ENCODE data around the gene B3GAT1. TPM values are rescaled to one million over a fixed set of nuclear protein-coding genes. Genes with fewer than 3 reads are reported as not detected.

The B3GAT1 gene
- total and polyA plus RNA-seq, 2 of the 13 experiments (the other 11 are each of a cell fraction or from before 2014, with no cell fraction given) = not detected

GRCh38 chr11:134395002-134395401 is 17.0 kb downstream of the B3GAT1 start:
- no peak overlapping the region for H3K4me3 ChIP-seq (replicated peaks in 1 of 3; ENCODE audit: insufficient read depth in 1 of 3, low read depth in 2 of 3, low read length in 3 of 3)
- no peak overlapping the region for H2AFZ ChIP-seq (ENCODE audit: low read length)
- H3K9me3 ChIP-seq (ENCODE audit: low read length) = no peaks in the 10 kb centered on the region
- WGBS (ENCODE audit: low lambda C conversion rate) = 37% methylated on average over 12 of the region's 12 CpGs
- CTCF ChIA-PET (ENCODE audit: low intra/inter-chr PET ratio, low total read pairs) = no interaction called here
- ATAC-seq (no peak), FAIRE-seq (no peak), DNase-seq (ENCODE audit: low spot score) (no peak)
- no peak overlapping the region for H3K4me2 ChIP-seq (ENCODE audit: low read depth, low read length)
- POLR2A ChIA-PET = no interaction called here
- no peak overlapping the region for H3K9ac ChIP-seq (ENCODE audit: insufficient read depth, low read depth, low read length)
- H3K4me1 ChIP-seq (ENCODE audit: insufficient read depth, low read length) = no peaks in the 10 kb centered on the region
- no peak overlapping the region for H3K27ac ChIP-seq (ENCODE audit: extremely low read length, insufficient read depth, low read length)
- no peaks in the 10 kb centered on the region for H3K36me3 ChIP-seq (replicated peaks in 1 of 2; ENCODE audit: control insufficient read depth in 1 of 2, insufficient read depth in 2 of 2, low read length in 2 of 2)
- TF ChIP-seq ZNF800 (CRISPR knock-in tag; IDR thresholded peaks at IDR 0.05) = no peak
- in situ Hi-C loops (cut with HindIII; ENCODE audit: extremely low pct_ligation_motif_present, low pct_unique_long_range_greater_than_20kb) (no loop called here), intact Hi-C loops (cut with micrococcal nuclease; ENCODE audit: unreplicated experiment) (no loop called here)
- H4K20me1 ChIP-seq (ENCODE audit: insufficient read depth, low read length) = no peaks in the 10 kb centered on the region
- H3K79me2 ChIP-seq (ENCODE audit: insufficient read depth, low read length) = no peaks in the 10 kb centered on the region
- no TSS peak for BruUV-seq (replicated peaks)
- peaks cover 2 to 42% of the 10 kb centered on the region in 2 experiments; a peak in 4 of 5 replicates for H3K27me3 ChIP-seq (ENCODE audit: control insufficient read depth in 1 of 2, insufficient read depth in 2 of 2, low read length in 2 of 2)

GRCh38 chr11:134394311-134394710 is 17.7 kb downstream of the B3GAT1 start:
- FAIRE-seq = no peak
- 25% methylated on average over 2 of the region's 10 CpGs for WGBS (ENCODE audit: low lambda C conversion rate)
- no peak overlapping the region for H3K4me2 ChIP-seq (ENCODE audit: low read depth, low read length)
- no TSS peak for BruUV-seq (replicated peaks)
- no peaks in the 10 kb centered on the region for H3K36me3 ChIP-seq (replicated peaks in 1 of 2; ENCODE audit: control insufficient read depth in 1 of 2, insufficient read depth in 2 of 2, low read length in 2 of 2)
- no peak for ATAC-seq
- no peaks in the 10 kb centered on the region for H3K9me3 ChIP-seq (ENCODE audit: low read length)
- peaks cover 2 to 38% of the 10 kb centered on the region in 2 experiments; a peak in 4 of 5 replicates for H3K27me3 ChIP-seq (ENCODE audit: control insufficient read depth in 1 of 2, insufficient read depth in 2 of 2, low read length in 2 of 2)
- POLR2A ChIA-PET = no interaction called here
- DNase-seq (ENCODE audit: low spot score) = no peak
- H2AFZ ChIP-seq (ENCODE audit: low read length) = no peak overlapping the region
- H3K79me2 ChIP-seq (ENCODE audit: insufficient read depth, low read length) = no peaks in the 10 kb centered on the region
- H3K27ac ChIP-seq (ENCODE audit: extremely low read length, insufficient read depth, low read length) = no peak overlapping the region
- H3K9ac ChIP-seq (ENCODE audit: insufficient read depth, low read depth, low read length) = no peak overlapping the region
- H4K20me1 ChIP-seq (ENCODE audit: insufficient read depth, low read length) = no peaks in the 10 kb centered on the region
- intact Hi-C loops (cut with micrococcal nuclease; ENCODE audit: unreplicated experiment) = no loop called here
- in situ Hi-C loops (cut with HindIII; ENCODE audit: extremely low pct_ligation_motif_present, low pct_unique_long_range_greater_than_20kb) = no loop called here
- H3K4me1 ChIP-seq (ENCODE audit: insufficient read depth, low read length) = no peaks in the 10 kb centered on the region
- no peak overlapping the region for H3K4me3 ChIP-seq (replicated peaks in 1 of 3; ENCODE audit: insufficient read depth in 1 of 3, low read depth in 2 of 3, low read length in 3 of 3)
- CTCF ChIA-PET (ENCODE audit: low intra/inter-chr PET ratio, low total read pairs) = no interaction called here
- TF ChIP-seq ZNF335 (CRISPR knock-in tag; IDR thresholded peaks at IDR 0.05) (no peak), ZNF841 (CRISPR knock-in tag; IDR thresholded peaks at IDR 0.05; ENCODE audit: borderline replicate concordance) (no peak), SALL1 (CRISPR knock-in tag; IDR thresholded peaks at IDR 0.05) (no peak), CAMTA2 (CRISPR knock-in tag; IDR thresholded peaks at IDR 0.05; ENCODE audit: borderline replicate concordance) (no peak), ZNF747 (CRISPR knock-in tag; IDR thresholded peaks at IDR 0.05; ENCODE audit: borderline replicate concordance) (no peak), POLR2A (IDR thresholded peaks at IDR 0.05; ENCODE audit: insufficient read depth in 1 of 2, low read depth in 2 of 2, low read length in 2 of 2) (no peak), PCBP2 (optimal IDR thresholded peaks at IDR 0.05; ENCODE audit: low read depth, low read length, poor library complexity, severe bottlenecking) (no peak), ZNF619 (CRISPR knock-in tag; IDR thresholded peaks at IDR 0.05) (no peak), RERE (CRISPR knock-in tag; IDR thresholded peaks at IDR 0.05; ENCODE audit: low read depth) (no peak), CREB1 (IDR thresholded peaks at IDR 0.05) (no peak), CREB1 (CRISPR knock-in tag; IDR thresholded peaks at IDR 0.05) (no peak), TEAD3 (CRISPR knock-in tag; optimal IDR thresholded peaks at IDR 0.05; ENCODE audit: borderline replicate concordance) (no peak), MIXL1 (CRISPR knock-in tag; IDR thresholded peaks at IDR 0.05) (no peak)
